ENCODE measurements around the gene PRUNE2. TPM values are rescaled to one million over a fixed set of nuclear protein-coding genes. Genes with fewer than 3 reads are reported as not detected.
A peak's percentile ranks its signal among the peaks of the same experiment; 100 is the strongest.

The PRUNE2 gene
- total and polyA plus RNA-seq, 2 of the 13 experiments (the other 11 are each of a cell fraction or from before 2014, with no cell fraction given): 0.02 TPM; not detected in 1

GRCh38 chr9:76680716-76681425, 225.0 kb downstream of the PRUNE2 start:
- ATAC-seq: no peak
- DNase-seq (ENCODE audit: low spot score): no peak
- 0 out of 2 replicates have a peak, but pooled peaks have one; percentile 21 for TF ChIP-seq CHD2 (IDR thresholded peaks at IDR 0.05; ENCODE audit: low read depth, low read length)
- no peak for TF ChIP-seq KDM6A (CRISPR knock-in tag; IDR thresholded peaks at IDR 0.05; ENCODE audit: low read depth)
- no peak for TF ChIP-seq ZNF142 (CRISPR knock-in tag; IDR thresholded peaks at IDR 0.05)
- TF ChIP-seq MLXIP (CRISPR knock-in tag; IDR thresholded peaks at IDR 0.05; ENCODE audit: borderline replicate concordance): no peak
- POLR2A ChIA-PET: no interaction called here
- H4K20me1 ChIP-seq (ENCODE audit: insufficient read depth, low read length): no peaks in the 10 kb centered on the region
- H3K27ac ChIP-seq (ENCODE audit: extremely low read length, insufficient read depth, low read length): no peak overlapping the region
- H3K9ac ChIP-seq (ENCODE audit: insufficient read depth, low read depth, low read length): no peak overlapping the region
- no peaks in the 10 kb centered on the region for H3K9me3 ChIP-seq (ENCODE audit: low read length)
- H3K4me2 ChIP-seq (ENCODE audit: low read depth, low read length): no peak overlapping the region
- WGBS (ENCODE audit: low lambda C conversion rate): 17% methylated on average over 10 of the region's 10 CpGs
- no peaks in the 10 kb centered on the region for H3K36me3 ChIP-seq (replicated peaks in 1 of 2; ENCODE audit: control insufficient read depth in 1 of 2, insufficient read depth in 2 of 2, low read length in 2 of 2)
- no peaks in the 10 kb centered on the region for H3K4me1 ChIP-seq (ENCODE audit: insufficient read depth, low read length)
- no peaks in the 10 kb centered on the region for H3K27me3 ChIP-seq (ENCODE audit: control insufficient read depth in 1 of 2, insufficient read depth in 2 of 2, low read length in 2 of 2)
- no peak overlapping the region for H3K4me3 ChIP-seq (replicated peaks in 1 of 3; ENCODE audit: insufficient read depth in 1 of 3, low read depth in 2 of 3, low read length in 3 of 3)
- no peaks in the 10 kb centered on the region for H3K79me2 ChIP-seq (ENCODE audit: insufficient read depth, low read length)
- intact Hi-C loops (cut with micrococcal nuclease; ENCODE audit: unreplicated experiment) (no loop called here), in situ Hi-C loops (cut with HindIII; ENCODE audit: extremely low pct_ligation_motif_present, low pct_unique_long_range_greater_than_20kb) (no loop called here)
- no TSS peak for BruUV-seq (replicated peaks)
- CTCF ChIA-PET (ENCODE audit: low intra/inter-chr PET ratio, low total read pairs): no interaction called here
- no peak overlapping the region for H2AFZ ChIP-seq (ENCODE audit: low read length)
- no peak for FAIRE-seq

Data from HepG2 (cell line).